Vagina (tissue), 2 donors: ENCODE data around the gene DGCR2. TPM values are rescaled to one million over a fixed set of nuclear protein-coding genes. Genes with fewer than 3 reads are reported as not detected.
A peak's percentile ranks its signal among the peaks of the same experiment; 100 is the strongest.

Experiments used
- DNase-seq, 2 donors: peaks; one replicate each; pipeline ENCODE4 v3.0.0-alpha.2; 2017; ENCODE audit errors: extremely low spot score in 2 of 2
- H3K27ac ChIP-seq: fragments of 200-600 bp; sonication (generic); one replicate; pipeline ENCODE4 v1.5.1; 2019
- H3K27me3 ChIP-seq: fragments of 200-600 bp; sonication (generic); one replicate; pipeline ENCODE4 v1.5.1; 2019
- H3K36me3 ChIP-seq, 2 donors: fragments of 200-600 bp; sonication (generic); one replicate each; pipeline ENCODE4 v1.5.1; 2017 to 2019
- H3K4me1 ChIP-seq: fragments of 200-600 bp; sonication (generic); one replicate; pipeline ENCODE4 v1.5.1; 2019
- H3K4me3 ChIP-seq, 2 donors: fragments of 200-600 bp; sonication (generic); 1 replicate in 1 of 2; 2 replicates in 1 of 2; pipeline ENCODE4 v1.5.1; 2016 to 2019
- H3K9me3 ChIP-seq: fragments of 200-600 bp; sonication (generic); one replicate; pipeline ENCODE4 v1.5.1; 2019
- POLR2A ChIP-seq, 2 donors: fragments of 450-650 bp; IDR thresholded peaks; one replicate each; pipeline ENCODE4 v1.6.1; 2017; ENCODE audit warnings: antibody characterized with exemption in 2 of 2, mild to moderate bottlenecking in 2 of 2, moderate library complexity in 2 of 2
- POLR2AphosphoS5 ChIP-seq, 2 donors: sonication (generic); formaldehyde crosslinking; IDR thresholded peaks; one replicate each; pipeline ENCODE4 v1.9.0; 2017; ENCODE audit warnings: antibody characterized with exemption in 2 of 2, mild to moderate bottlenecking in 2 of 2, low read depth in 1 of 2; ENCODE audit not compliant: insufficient read depth in 1 of 2
- intact Hi-C: fragments of 100-400 bp; cut with DNase I; formaldehyde crosslinking; loops from one replicate; pipeline ENCODE4 v1.15.1; 2023
- total RNA-seq: library from RNA; depleted of rRNA; stranded (reverse); fragments of >200 nt; gene quantifications from one replicate; pipeline ENCODE4 v1.2.3, GENCODE V29; 2016
- TF ChIP-seq, protein P1 (sequence below), 3 experiments: fragments of 450-650 bp in 2 of 3; fragments of 200-600 bp in 1 of 3; sonication (generic) in 1 of 3; IDR thresholded peaks; one replicate each; pipeline ENCODE4 v1.5.1; 2017 to 2019; ENCODE audit warnings: antibody characterized with exemption in 3 of 3, mild to moderate bottlenecking in 2 of 3, moderate library complexity in 2 of 3

Gene DGCR2
- total RNA-seq, 1 donor from 2014 or later: 66.3 TPM

DNA sequence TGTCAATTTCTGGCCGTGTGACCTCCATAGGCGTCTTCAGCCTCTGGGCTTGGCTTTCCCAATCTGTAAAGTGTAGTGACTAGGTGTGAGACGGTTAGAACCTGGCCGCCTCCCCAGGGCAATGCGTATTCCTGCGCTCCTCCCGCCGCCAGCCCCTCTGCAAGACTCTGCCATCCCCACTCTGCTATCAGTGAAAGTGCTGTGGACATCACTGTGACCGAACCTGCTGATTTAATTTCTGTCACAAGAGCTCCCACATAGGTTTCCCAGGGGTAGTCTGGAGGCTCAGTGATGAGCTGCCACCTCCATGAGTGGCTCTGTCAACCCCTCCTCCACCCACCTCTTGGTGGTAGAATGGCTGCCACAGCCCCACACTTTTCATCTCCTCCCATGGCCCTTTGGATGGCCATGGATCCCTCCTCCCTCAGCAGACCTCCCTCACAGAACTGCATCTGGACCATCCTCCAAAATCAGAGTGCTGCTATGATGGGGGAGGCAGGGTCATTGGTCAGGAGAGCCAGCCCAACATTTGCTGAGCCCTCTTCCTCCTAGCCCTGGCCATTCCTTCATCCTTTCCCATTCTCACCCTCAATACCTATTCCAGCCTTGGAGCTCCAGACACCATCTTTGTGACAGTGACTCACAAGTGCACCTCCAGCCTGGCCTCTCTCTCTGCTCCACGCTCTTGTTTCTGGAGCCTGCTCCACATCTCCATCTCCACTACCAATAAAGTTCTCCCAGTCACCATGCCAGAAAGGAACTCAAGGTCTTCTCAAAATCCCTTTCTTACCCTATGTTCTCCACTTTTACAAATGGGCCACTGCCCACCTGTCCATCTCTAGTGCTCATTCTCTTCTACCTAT is 29.3 kb upstream of the DGCR2 start:
- TF ChIP-seq POLR2AphosphoS5 (IDR thresholded peaks at IDR 0.05; ENCODE audit: insufficient read depth in 1 of 2, low read depth in 1 of 2) (no peak), POLR2A (IDR thresholded peaks at IDR 0.05) (no peak)
- TF ChIP-seq, protein P1, sequence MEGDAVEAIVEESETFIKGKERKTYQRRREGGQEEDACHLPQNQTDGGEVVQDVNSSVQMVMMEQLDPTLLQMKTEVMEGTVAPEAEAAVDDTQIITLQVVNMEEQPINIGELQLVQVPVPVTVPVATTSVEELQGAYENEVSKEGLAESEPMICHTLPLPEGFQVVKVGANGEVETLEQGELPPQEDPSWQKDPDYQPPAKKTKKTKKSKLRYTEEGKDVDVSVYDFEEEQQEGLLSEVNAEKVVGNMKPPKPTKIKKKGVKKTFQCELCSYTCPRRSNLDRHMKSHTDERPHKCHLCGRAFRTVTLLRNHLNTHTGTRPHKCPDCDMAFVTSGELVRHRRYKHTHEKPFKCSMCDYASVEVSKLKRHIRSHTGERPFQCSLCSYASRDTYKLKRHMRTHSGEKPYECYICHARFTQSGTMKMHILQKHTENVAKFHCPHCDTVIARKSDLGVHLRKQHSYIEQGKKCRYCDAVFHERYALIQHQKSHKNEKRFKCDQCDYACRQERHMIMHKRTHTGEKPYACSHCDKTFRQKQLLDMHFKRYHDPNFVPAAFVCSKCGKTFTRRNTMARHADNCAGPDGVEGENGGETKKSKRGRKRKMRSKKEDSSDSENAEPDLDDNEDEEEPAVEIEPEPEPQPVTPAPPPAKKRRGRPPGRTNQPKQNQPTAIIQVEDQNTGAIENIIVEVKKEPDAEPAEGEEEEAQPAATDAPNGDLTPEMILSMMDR (IDR thresholded peaks at IDR 0.05): no peak
- peaks cover 8% of the 10 kb centered on the region for H3K27me3 ChIP-seq
- no peaks in the 10 kb centered on the region for H3K36me3 ChIP-seq
- intact Hi-C loops: no loop called here
- no peak for DNase-seq
- H3K4me3 ChIP-seq: no peak overlapping the region
- no peaks in the 10 kb centered on the region for H3K9me3 ChIP-seq
- H3K27ac ChIP-seq: no peak overlapping the region
- peaks cover 4% of the 10 kb centered on the region for H3K4me1 ChIP-seq

DNA sequence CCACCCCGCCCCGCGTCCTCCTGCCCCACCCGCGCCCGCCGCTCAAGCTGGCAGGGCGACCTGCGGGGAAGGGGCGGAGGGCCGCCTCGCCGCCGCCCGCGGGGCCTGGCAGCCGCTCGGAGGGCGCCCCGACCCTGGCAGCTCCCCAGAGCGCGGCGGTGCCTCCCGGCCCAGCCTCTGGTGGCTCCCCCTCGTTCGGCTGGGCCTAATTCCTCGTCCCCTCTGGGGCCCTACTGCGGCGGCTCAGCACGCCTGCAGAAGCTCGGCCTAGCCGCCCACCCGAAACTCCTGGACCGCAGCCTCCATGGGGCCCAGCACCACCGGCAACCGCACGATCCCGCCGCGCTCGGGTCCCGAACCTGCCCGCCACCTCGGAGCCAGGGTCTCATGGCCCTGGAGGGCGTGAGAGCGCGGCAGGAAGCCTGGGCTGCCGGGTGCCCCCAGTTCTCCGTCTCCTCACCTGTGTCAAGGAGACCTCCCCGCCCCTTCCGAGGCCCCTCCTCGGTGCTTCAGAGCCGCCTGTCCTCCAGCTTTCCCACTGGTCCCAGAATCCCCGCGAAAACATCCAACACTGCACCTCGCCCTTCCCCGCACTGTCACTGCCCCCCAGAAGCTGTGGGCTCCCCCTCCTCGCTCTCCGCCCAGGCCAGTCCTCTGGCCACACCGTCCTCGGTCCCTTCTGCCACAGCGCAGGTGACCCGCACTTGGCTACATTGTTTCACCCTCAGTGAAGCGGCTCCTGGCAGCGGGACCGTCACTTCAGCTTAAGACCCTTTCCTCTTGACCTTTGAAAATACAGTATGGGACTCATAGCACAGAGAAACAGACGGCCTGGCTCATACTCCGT is 28.5 kb upstream of the DGCR2 start:
- Histone ChIP-seq H3K9me3 (no peaks in the 10 kb centered on the region), H3K27ac (no peak overlapping the region), H3K4me1 (peaks cover 4% of the 10 kb centered on the region), H3K4me3 (peak overlapping the region in 1 of 2 donors; percentile 30), H3K27me3 (peaks cover 8% of the 10 kb centered on the region), H3K36me3 (no peaks in the 10 kb centered on the region)
- intact Hi-C loops: no loop called here
- DNase-seq: no peak
- no peak for TF ChIP-seq POLR2A (IDR thresholded peaks at IDR 0.05)
- no peak for TF ChIP-seq POLR2AphosphoS5 (IDR thresholded peaks at IDR 0.05; ENCODE audit: insufficient read depth in 1 of 2, low read depth in 1 of 2)
- TF ChIP-seq, protein P1 (IDR thresholded peaks at IDR 0.05): no peak

DNA sequence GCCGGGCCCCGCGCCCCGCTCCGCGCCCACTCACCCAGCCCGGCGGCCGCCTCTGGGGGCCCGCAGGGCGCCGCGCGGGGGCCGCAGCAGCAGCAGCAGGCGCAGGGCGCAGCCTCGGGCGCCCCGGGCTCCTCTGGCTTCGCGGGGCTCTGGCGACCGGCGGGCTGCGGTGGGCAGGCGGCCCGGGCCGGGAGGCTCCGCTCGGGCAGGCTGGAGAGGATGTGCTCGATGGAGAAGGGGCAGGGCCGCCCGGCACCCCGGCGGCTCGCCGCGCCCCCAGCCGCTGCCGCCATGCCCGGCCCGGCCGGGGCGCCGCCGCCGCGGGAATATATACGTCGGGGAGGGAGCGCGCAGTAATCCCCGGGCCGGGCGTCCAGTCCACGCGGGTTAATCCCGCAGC is 27.8 kb upstream of the DGCR2 start, which contains the start of gene GSC2:
GSC2 (minus strand) TSS at position 302 of the 400 bp plus-strand sequence; CDS start at position 293, 9 bp downstream.
- Histone ChIP-seq H3K9me3 (no peaks in the 10 kb centered on the region), H3K4me3 (peak within 1 kb of the TSS; percentile 16 to 30), H3K27me3 (peaks cover 8% of the 10 kb centered on the region), H3K4me1 (peaks cover 4% of the 10 kb centered on the region), H3K36me3 (no peaks in the 10 kb centered on the region), H3K27ac (no peak within 1 kb of the TSS)
- TF ChIP-seq POLR2A (IDR thresholded peaks at IDR 0.05) (no peak), POLR2AphosphoS5 (IDR thresholded peaks at IDR 0.05; ENCODE audit: insufficient read depth in 1 of 2, low read depth in 1 of 2) (no peak)
- TF ChIP-seq, protein P1 (IDR thresholded peaks at IDR 0.05): no peak
- intact Hi-C loops: no loop called here
- no peak for DNase-seq

DNA sequence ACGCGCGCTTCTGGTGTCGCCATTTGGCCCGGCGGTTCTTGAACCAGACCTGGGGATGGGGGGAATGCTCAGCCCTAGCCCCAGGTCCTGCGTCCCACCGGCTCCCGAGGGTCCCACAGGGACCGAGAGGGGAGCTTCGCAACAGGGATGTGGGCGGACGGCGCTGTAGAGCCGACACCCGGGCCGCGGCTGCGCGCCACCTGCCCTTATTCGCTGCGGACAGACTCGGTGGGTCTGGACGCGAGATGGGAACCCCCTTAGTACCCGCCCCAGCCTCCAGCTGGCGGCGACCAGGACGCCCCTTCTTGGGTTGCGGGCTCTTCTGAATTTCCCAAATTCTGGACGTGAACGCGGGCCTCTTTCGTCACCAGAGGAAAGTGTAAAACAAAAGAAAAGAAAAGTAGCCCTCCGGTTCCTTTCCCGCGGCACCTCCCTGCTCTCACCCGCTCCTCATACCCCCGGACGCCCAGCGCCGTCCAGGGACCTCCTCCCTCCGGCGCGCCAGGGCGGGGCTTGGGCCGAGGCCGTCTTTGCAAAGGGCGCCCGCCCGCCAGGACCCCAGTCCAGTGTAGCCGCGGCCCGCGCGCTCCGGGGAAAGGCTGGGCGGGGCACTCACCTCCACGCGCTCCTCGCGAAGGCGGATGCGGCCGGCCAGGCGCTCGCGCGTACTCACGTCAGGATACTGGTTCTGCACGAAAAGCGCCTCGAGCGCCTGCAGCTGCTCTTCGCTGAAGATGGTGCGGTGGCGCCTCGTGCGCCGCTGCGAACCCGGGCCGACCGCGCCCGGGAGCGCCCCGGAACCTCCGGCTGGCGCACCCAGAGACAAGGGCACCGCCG is 27.1 kb upstream of the DGCR2 start:
- TF ChIP-seq POLR2A (IDR thresholded peaks at IDR 0.05) (no peak), POLR2AphosphoS5 (IDR thresholded peaks at IDR 0.05; ENCODE audit: insufficient read depth in 1 of 2, low read depth in 1 of 2) (no peak)
- TF ChIP-seq, protein P1 (IDR thresholded peaks at IDR 0.05): no peak
- H3K36me3 ChIP-seq: no peaks in the 10 kb centered on the region
- H3K9me3 ChIP-seq: no peaks in the 10 kb centered on the region
- no peak for DNase-seq
- peaks cover 8% of the 10 kb centered on the region for H3K27me3 ChIP-seq
- intact Hi-C loops: no loop called here
- peaks cover 4% of the 10 kb centered on the region for H3K4me1 ChIP-seq
- H3K27ac ChIP-seq: no peak overlapping the region
- H3K4me3 ChIP-seq: peak overlapping the region; percentile 16 to 30
